Central memory CD4-positive, alpha-beta T cell (primary cell): ENCODE data around the gene SLC6A6.
"Not testable (repeated sequence)": the region's sequence is repeated elsewhere in the genome, so short reads cannot be mapped to it uniquely, and the experiment has no call there.

Experiments used
- DNase-seq: peaks from one replicate; pipeline ENCODE4 v3.0.0; 2022

Gene SLC6A6

GRCh38 chr3:14423197-14423743 is 20.9 kb downstream of the SLC6A6 start:
- DNase-seq: no peak

GRCh38 chr3:14423963-14424362 is 21.6 kb downstream of the SLC6A6 start:
- DNase-seq: no peak

GRCh38 chr3:14424711-14425580 is 22.5 kb downstream of the SLC6A6 start:
- peak; percentile 55 for DNase-seq

- DNase-seq: peak; percentile 68
Measured at GRCh38 chr3:14425581-14426304, 23.3 kb downstream of the SLC6A6 start.

- no peak for DNase-seq
Measured at GRCh38 chr3:14426305-14426620, 23.9 kb downstream of the SLC6A6 start.

- no peak for DNase-seq
Measured at GRCh38 chr3:14428087-14429033, 26.0 kb downstream of the SLC6A6 start.

GRCh38 chr3:14429237-14429636 is 26.8 kb downstream of the SLC6A6 start:
- DNase-seq: no peak

- no peak for DNase-seq
Measured at GRCh38 chr3:14429640-14430039, 27.2 kb downstream of the SLC6A6 start.

GRCh38 chr3:14430053-14430452 is 27.6 kb downstream of the SLC6A6 start:
- DNase-seq: no peak

GRCh38 chr3:14430706-14431451 is 28.5 kb downstream of the SLC6A6 start:
- no peak for DNase-seq

- no peak for DNase-seq
Measured at GRCh38 chr3:14431452-14431916, 29.1 kb downstream of the SLC6A6 start.

- peak; percentile 95 for DNase-seq
Measured at GRCh38 chr3:14431917-14432834, 29.8 kb downstream of the SLC6A6 start.

GRCh38 chr3:14433106-14433505 is 30.7 kb downstream of the SLC6A6 start:
- DNase-seq: no peak

GRCh38 chr3:14434126-14434497 is 31.7 kb downstream of the SLC6A6 start:
- no peak for DNase-seq

GRCh38 chr3:14434498-14435151 is 32.2 kb downstream of the SLC6A6 start:
- no peak for DNase-seq

- DNase-seq: no peak
Measured at GRCh38 chr3:14435175-14436014, 33.0 kb downstream of the SLC6A6 start.

GRCh38 chr3:14436954-14437281 is 34.5 kb downstream of the SLC6A6 start:
- DNase-seq: no peak

GRCh38 chr3:14437705-14438104 is 35.3 kb downstream of the SLC6A6 start:
- DNase-seq: not testable (repeated sequence)

GRCh38 chr3:14438262-14438661 is 35.9 kb downstream of the SLC6A6 start:
- no peak for DNase-seq
